Skeletal muscle cell (primary cell): ENCODE measurements around the gene PPP2R5A.
"Not testable (repeated sequence)": the region's sequence is repeated elsewhere in the genome, so short reads cannot be mapped to it uniquely, and the experiment has no call there.

ENCODE experiments used
- DNase-seq: peaks from one replicate; pipeline ENCODE4 v3.0.0-alpha.2; 2010; ENCODE audit warnings: low read depth
- H3K4me3 ChIP-seq: 2 replicates; pipeline ENCODE4 v1.5.1; 2011; ENCODE audit warnings: low read depth, mild to moderate bottlenecking, control low read depth, low read length, moderate library complexity

Gene PPP2R5A

GRCh38 chr1:212292250-212293105 lies 7.3 kb downstream of the PPP2R5A start:
- no peak overlapping the region for H3K4me3 ChIP-seq
- DNase-seq, result no peak

- DNase-seq, result no peak
- no peak overlapping the region for H3K4me3 ChIP-seq
Measured at GRCh38 chr1:212293579-212293978, 8.4 kb downstream of the PPP2R5A start.

- DNase-seq, result no peak
Measured at GRCh38 chr1:212294983-212295382, 9.8 kb downstream of the PPP2R5A start.

GRCh38 chr1:212295579-212295978 lies 10.4 kb downstream of the PPP2R5A start:
- no peak for DNase-seq
- H3K4me3 ChIP-seq, result no peak overlapping the region

More at GRCh38 chr1:212294983-212295382, 9.8 kb downstream of the PPP2R5A start:
- no peak overlapping the region for H3K4me3 ChIP-seq

- DNase-seq, result no peak
- no peak overlapping the region for H3K4me3 ChIP-seq
Measured at GRCh38 chr1:212297338-212297737, 12.1 kb downstream of the PPP2R5A start.

- H3K4me3 ChIP-seq, result no peak overlapping the region
- no peak for DNase-seq
Measured at GRCh38 chr1:212301580-212301979, 16.4 kb downstream of the PPP2R5A start.

GRCh38 chr1:212302745-212303383 lies 17.7 kb downstream of the PPP2R5A start:
- no peak overlapping the region for H3K4me3 ChIP-seq
- DNase-seq, result no peak

- H3K4me3 ChIP-seq, result no peak overlapping the region
- no peak for DNase-seq
Measured at GRCh38 chr1:212305342-212305741, 20.1 kb downstream of the PPP2R5A start.

- DNase-seq, H3K4me3 ChIP-seq: not testable (repeated sequence)
Measured at GRCh38 chr1:212305984-212306452, 20.8 kb downstream of the PPP2R5A start.

- DNase-seq, result no peak
- no peak overlapping the region for H3K4me3 ChIP-seq
Measured at GRCh38 chr1:212309967-212310366, 24.8 kb downstream of the PPP2R5A start.

- no peak for DNase-seq
- H3K4me3 ChIP-seq, result no peak overlapping the region
Measured at GRCh38 chr1:212310383-212310782, 25.2 kb downstream of the PPP2R5A start.

- no peak overlapping the region for H3K4me3 ChIP-seq
- DNase-seq, result no peak
Measured at GRCh38 chr1:212311836-212312497, 26.8 kb downstream of the PPP2R5A start.

- no peak overlapping the region for H3K4me3 ChIP-seq
- peak; percentile 31 for DNase-seq
Measured at GRCh38 chr1:212313616-212314015, 28.4 kb downstream of the PPP2R5A start.

GRCh38 chr1:212315184-212315583 lies 30.0 kb downstream of the PPP2R5A start:
- H3K4me3 ChIP-seq, result no peak overlapping the region
- no peak for DNase-seq

GRCh38 chr1:212315907-212316306 lies 30.7 kb downstream of the PPP2R5A start:
- no peak for DNase-seq

GRCh38 chr1:212317916-212318315 lies 32.7 kb downstream of the PPP2R5A start:
- no peak overlapping the region for H3K4me3 ChIP-seq
- DNase-seq, result no peak

More at GRCh38 chr1:212315907-212316306, 30.7 kb downstream of the PPP2R5A start:
- H3K4me3 ChIP-seq, result no peak overlapping the region

- not testable (repeated sequence) for DNase-seq, H3K4me3 ChIP-seq
Measured at GRCh38 chr1:212321031-212321430, 35.8 kb downstream of the PPP2R5A start.

GRCh38 chr1:212323066-212323465 lies 37.9 kb downstream of the PPP2R5A start:
- DNase-seq, result no peak
- H3K4me3 ChIP-seq, result no peak overlapping the region

GRCh38 chr1:212326541-212326940 lies 41.3 kb downstream of the PPP2R5A start:
- no peak overlapping the region for H3K4me3 ChIP-seq
- no peak for DNase-seq

GRCh38 chr1:212328248-212328647 lies 43.0 kb downstream of the PPP2R5A start:
- no peak for DNase-seq
- no peak overlapping the region for H3K4me3 ChIP-seq
